Neutrophil (primary cell): Measurements from ENCODE around the gene SPAG6.

Experiments
- H3K27ac ChIP-seq: fragments of 200-600 bp; sonication (generic); 2 replicates; pipeline ENCODE4 v1.5.1; 2016; ENCODE audit warnings: mild to moderate bottlenecking, moderate library complexity
- H3K27me3 ChIP-seq: fragments of 200-600 bp; sonication (generic); 2 replicates; pipeline ENCODE4 v1.6.0; 2016; ENCODE audit warnings: mild to moderate bottlenecking
- H3K36me3 ChIP-seq: fragments of 200-600 bp; sonication (generic); 2 replicates; pipeline ENCODE4 v1.5.1; 2017
- H3K4me1 ChIP-seq, 2 experiments: fragments of 200-600 bp in 1 of 2; sonication (generic) in 1 of 2; 1 replicate in 1 of 2; 2 replicates in 1 of 2; pipeline versions ENCODE4 v1.5.1 to v1.6.1; 2013 to 2016; ENCODE audit warnings: low read depth in 1 of 2, low read length in 1 of 2, mild to moderate bottlenecking in 1 of 2, moderate library complexity in 1 of 2; ENCODE audit not compliant: control insufficient read depth in 1 of 2, insufficient read depth in 1 of 2
- H3K4me3 ChIP-seq, 2 experiments: fragments of 200-600 bp in 1 of 2; sonication (generic) in 1 of 2; 1 replicate in 1 of 2; 2 replicates in 1 of 2; pipeline ENCODE4 v1.5.1; 2013 to 2016; ENCODE audit warnings: low read depth in 1 of 2, low read length in 1 of 2, mild to moderate bottlenecking in 1 of 2, moderate library complexity in 1 of 2
- H3K9me3 ChIP-seq: fragments of 200-600 bp; sonication (generic); 2 replicates; pipeline ENCODE4 v1.5.1; 2016
- CTCF ChIP-seq: fragments of 200-600 bp; sonication (generic); IDR thresholded peaks from 2 replicates; pipeline ENCODE4 v1.5.1; 2016; ENCODE audit warnings: antibody characterized with exemption

The SPAG6 gene

GRCh38 chr10:22323538-22324305 lies 21.6 kb upstream of the SPAG6 start:
- no peak overlapping the region for H3K27ac ChIP-seq
- no peak overlapping the region for H3K4me3 ChIP-seq
- peaks cover 31 to 33% of the 10 kb centered on the region in 2 experiments for H3K4me1 ChIP-seq
- H3K36me3 ChIP-seq: no peaks in the 10 kb centered on the region
- no peak for TF ChIP-seq CTCF
- no peaks in the 10 kb centered on the region for H3K9me3 ChIP-seq
- H3K27me3 ChIP-seq: peaks cover 71% of the 10 kb centered on the region

DNA sequence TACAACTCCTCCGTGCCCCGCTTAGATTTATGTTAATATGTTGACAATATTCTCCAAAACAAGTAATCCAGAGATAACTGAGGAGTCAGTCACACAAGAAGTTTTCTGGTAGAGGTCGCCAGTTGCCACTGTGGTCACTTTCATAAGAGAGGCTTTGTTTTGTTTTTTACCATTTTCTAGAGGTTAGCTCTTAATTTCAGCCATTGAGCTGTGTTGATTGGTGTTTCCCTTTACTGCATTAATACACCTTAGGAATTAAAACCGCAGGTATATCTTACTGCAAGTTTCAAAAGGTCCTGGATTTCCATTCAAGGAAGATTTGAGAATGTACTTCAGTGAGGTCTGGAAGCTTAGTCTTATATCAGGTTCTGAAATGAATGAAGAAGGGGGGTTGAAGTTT lies 20.9 kb upstream of the SPAG6 start:
- Histone ChIP-seq H3K27ac (no peak overlapping the region), H3K27me3 (peaks cover 69% of the 10 kb centered on the region), H3K4me3 (peak overlapping the region; percentile 76 to 79), H3K9me3 (no peaks in the 10 kb centered on the region), H3K4me1 (peaks cover 31 to 33% of the 10 kb centered on the region in 2 experiments), H3K36me3 (no peaks in the 10 kb centered on the region)
- TF ChIP-seq CTCF: no peak

- Histone ChIP-seq H3K36me3 (no peaks in the 10 kb centered on the region), H3K27ac (no peak overlapping the region), H3K27me3 (peaks cover 65% of the 10 kb centered on the region), H3K4me3 (peak overlapping the region; percentile 76 to 79), H3K4me1 (peaks cover 29% of the 10 kb centered on the region in 2 experiments), H3K9me3 (no peaks in the 10 kb centered on the region)
- no peak for TF ChIP-seq CTCF
Measured at GRCh38 chr10:22324893-22325271, 20.4 kb upstream of the SPAG6 start.

GRCh38 chr10:22325272-22326144 lies 19.8 kb upstream of the SPAG6 start:
- H3K36me3 ChIP-seq: no peaks in the 10 kb centered on the region
- peaks cover 25% of the 10 kb centered on the region in 2 experiments for H3K4me1 ChIP-seq
- TF ChIP-seq CTCF: no peak
- H3K9me3 ChIP-seq: no peaks in the 10 kb centered on the region
- H3K27me3 ChIP-seq: peaks cover 61% of the 10 kb centered on the region
- H3K27ac ChIP-seq: peak overlapping the region; percentile 50
- peak overlapping the region; percentile 76 to 79 for H3K4me3 ChIP-seq

GRCh38 chr10:22326145-22326702 lies 19.1 kb upstream of the SPAG6 start:
- peak overlapping the region; percentile 76 to 79 for H3K4me3 ChIP-seq
- TF ChIP-seq CTCF: no peak
- no peaks in the 10 kb centered on the region for H3K36me3 ChIP-seq
- H3K9me3 ChIP-seq: no peaks in the 10 kb centered on the region
- peak overlapping the region; percentile 50 for H3K27ac ChIP-seq
- H3K27me3 ChIP-seq: peaks cover 56% of the 10 kb centered on the region
- peaks cover 25% of the 10 kb centered on the region in 2 experiments for H3K4me1 ChIP-seq
